ENCODE measurements around the gene HERPUD1.
A peak's percentile ranks its signal among the peaks of the same experiment; 100 is the strongest.

Gene HERPUD1

GRCh38 chr16:56980792-56981724 is 49.1 kb downstream of the HERPUD1 start:
- H3K27ac ChIP-seq (ENCODE audit: low read depth, low read length), result no peak overlapping the region
- H3K79me2 ChIP-seq (ENCODE audit: control insufficient read depth, low read length), result no peaks in the 10 kb centered on the region
- TF ChIP-seq CTCF (IDR thresholded peaks at IDR 0.05; ENCODE audit: low read depth, low read length, poor library complexity, severe bottlenecking) (no peak), EZH2phosphoT487 (IDR thresholded peaks at IDR 0.05; ENCODE audit: borderline replicate concordance, low read length) (no peak)
- peak overlapping the region; percentile 33 for H3K4me3 ChIP-seq (ENCODE audit: low read length)
- no peaks in the 10 kb centered on the region for H3K9me2 ChIP-seq (replicated peaks; ENCODE audit: control insufficient read depth, low read length)
- peaks cover 67% of the 10 kb centered on the region for H3K4me1 ChIP-seq (ENCODE audit: control insufficient read depth, low read length)
- no peaks in the 10 kb centered on the region for H3K9me3 ChIP-seq (ENCODE audit: control insufficient read depth, insufficient read depth, low read length)
- H3F3A ChIP-seq (ENCODE audit: control insufficient read depth, insufficient read depth), result peaks cover 4% of the 10 kb centered on the region; the same call in 1 of the 2 replicates
- peak overlapping the region; percentile 58 for H3K4me2 ChIP-seq (ENCODE audit: low read length)
- H4K20me1 ChIP-seq (ENCODE audit: control insufficient read depth, insufficient read depth, low read depth, low read length), result no peaks in the 10 kb centered on the region
- H3K27me3 ChIP-seq (ENCODE audit: control insufficient read depth, low read length), result no peaks in the 10 kb centered on the region
- no peaks in the 10 kb centered on the region for H3K36me3 ChIP-seq (ENCODE audit: control insufficient read depth, low read length)

GRCh38 chr16:56981729-56982271 is 49.9 kb downstream of the HERPUD1 start:
- no peaks in the 10 kb centered on the region for H3K79me2 ChIP-seq (ENCODE audit: control insufficient read depth, low read length)
- peaks cover 2% of the 10 kb centered on the region; the same call in 1 of the 2 replicates for H3F3A ChIP-seq (ENCODE audit: control insufficient read depth, insufficient read depth)
- H3K4me1 ChIP-seq (ENCODE audit: control insufficient read depth, low read length), result peaks cover 74% of the 10 kb centered on the region
- no peaks in the 10 kb centered on the region for H3K36me3 ChIP-seq (ENCODE audit: control insufficient read depth, low read length)
- no peak overlapping the region for H3K27ac ChIP-seq (ENCODE audit: low read depth, low read length)
- no peaks in the 10 kb centered on the region for H4K20me1 ChIP-seq (ENCODE audit: control insufficient read depth, insufficient read depth, low read depth, low read length)
- H3K9me2 ChIP-seq (replicated peaks; ENCODE audit: control insufficient read depth, low read length), result no peaks in the 10 kb centered on the region
- peak overlapping the region; percentile 33 for H3K4me3 ChIP-seq (ENCODE audit: low read length)
- H3K4me2 ChIP-seq (ENCODE audit: low read length), result peak overlapping the region; percentile 58
- no peak for TF ChIP-seq EZH2phosphoT487 (IDR thresholded peaks at IDR 0.05; ENCODE audit: borderline replicate concordance, low read length)
- no peak for TF ChIP-seq CTCF (IDR thresholded peaks at IDR 0.05; ENCODE audit: low read depth, low read length, poor library complexity, severe bottlenecking)
- no peaks in the 10 kb centered on the region for H3K9me3 ChIP-seq (ENCODE audit: control insufficient read depth, insufficient read depth, low read length)
- H3K27me3 ChIP-seq (ENCODE audit: control insufficient read depth, low read length), result no peaks in the 10 kb centered on the region

- H4K20me1 ChIP-seq (ENCODE audit: control insufficient read depth, insufficient read depth, low read depth, low read length), result no peaks in the 10 kb centered on the region
- H3K4me1 ChIP-seq (ENCODE audit: control insufficient read depth, low read length), result peaks cover 76% of the 10 kb centered on the region
- H3K79me2 ChIP-seq (ENCODE audit: control insufficient read depth, low read length), result no peaks in the 10 kb centered on the region
- H3K4me2 ChIP-seq (ENCODE audit: low read length), result no peak overlapping the region
- no peak for TF ChIP-seq EZH2phosphoT487 (IDR thresholded peaks at IDR 0.05; ENCODE audit: borderline replicate concordance, low read length)
- TF ChIP-seq CTCF (IDR thresholded peaks at IDR 0.05; ENCODE audit: low read depth, low read length, poor library complexity, severe bottlenecking), result no peak
- peaks cover 2% of the 10 kb centered on the region; the same call in 1 of the 2 replicates for H3F3A ChIP-seq (ENCODE audit: control insufficient read depth, insufficient read depth)
- no peak overlapping the region for H3K27ac ChIP-seq (ENCODE audit: low read depth, low read length)
- H3K9me2 ChIP-seq (replicated peaks; ENCODE audit: control insufficient read depth, low read length), result no peaks in the 10 kb centered on the region
- H3K27me3 ChIP-seq (ENCODE audit: control insufficient read depth, low read length), result no peaks in the 10 kb centered on the region
- H3K4me3 ChIP-seq (ENCODE audit: low read length), result no peak overlapping the region
- H3K36me3 ChIP-seq (ENCODE audit: control insufficient read depth, low read length), result no peaks in the 10 kb centered on the region
- no peaks in the 10 kb centered on the region for H3K9me3 ChIP-seq (ENCODE audit: control insufficient read depth, insufficient read depth, low read length)
These were observed 50.8 kb downstream of the HERPUD1 start for GRCh38 chr16:56982695-56983094.

Measured in DOHH2 (cell line).